Right ventricle myocardium inferior (tissue), 1 donor: ENCODE measurements around the gene SCYL1. TPM values are rescaled to one million over a fixed set of nuclear protein-coding genes. Genes with fewer than 3 reads are reported as not detected.
A peak's percentile ranks its signal among the peaks of the same experiment; 100 is the strongest.
"Not testable (repeated sequence)": the region's sequence is repeated elsewhere in the genome, so short reads cannot be mapped to it uniquely, and the experiment has no call there.

Experiments
- ATAC-seq: fragments of 200-7000 bp; cut with Tn5 transposase; one replicate; pipeline ENCODE4 v1.9.1; 2020; ENCODE audit warnings: mild to moderate bottlenecking, moderate library complexity
- DNase-seq: peaks from one replicate; pipeline ENCODE4 v3.0.0; 2021; ENCODE audit errors: missing footprints
- intact Hi-C: fragments of 100-400 bp; cut with DNase I; formaldehyde crosslinking; loops from one replicate; pipeline ENCODE4 v1.11.0; 2022
- total RNA-seq: library from RNA; stranded (reverse); fragmentation: NEBNext Ultra II Directional; extraction: Animal tissue kit (Norgen Biotek cat#: 25700); gene quantifications from one replicate; pipeline ENCODE4 v1.2.1, GENCODE V29; 2021
- donor health status: DM: no; HTN: yes; CAD: no; lungs with severe emphysema.

Gene SCYL1
- total RNA-seq, 1 donor from 2014 or later = 55.6 TPM

DNA sequence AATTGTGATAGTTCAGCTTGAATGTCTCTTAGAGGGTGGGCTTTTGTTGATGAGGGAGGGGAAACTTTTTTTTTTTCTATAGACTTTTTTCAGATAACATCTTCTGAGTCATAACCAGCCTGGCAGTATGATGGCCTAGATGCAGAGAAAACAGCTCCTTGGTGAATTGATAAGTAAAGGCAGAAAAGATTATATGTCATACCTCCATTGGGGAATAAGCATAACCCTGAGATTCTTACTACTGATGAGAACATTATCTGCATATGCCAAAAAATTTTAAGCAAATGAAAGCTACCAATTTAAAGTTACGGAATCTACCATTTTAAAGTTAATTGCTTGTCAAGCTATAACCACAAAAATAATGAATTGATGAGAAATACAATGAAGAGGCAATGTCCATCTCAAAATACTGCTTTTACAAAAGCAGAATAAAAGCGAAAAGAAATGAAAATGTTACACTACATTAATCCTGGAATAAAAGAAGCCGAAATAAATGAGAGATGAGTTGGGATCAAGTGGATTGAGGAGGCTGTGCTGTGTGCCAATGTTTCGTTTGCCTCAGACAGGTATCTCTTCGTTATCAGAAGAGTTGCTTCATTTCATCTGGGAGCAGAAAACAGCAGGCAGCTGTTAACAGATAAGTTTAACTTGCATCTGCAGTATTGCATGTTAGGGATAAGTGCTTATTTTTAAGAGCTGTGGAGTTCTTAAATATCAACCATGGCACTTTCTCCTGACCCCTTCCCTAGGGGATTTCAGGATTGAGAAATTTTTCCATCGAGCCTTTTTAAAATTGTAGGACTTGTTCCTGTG is 22.1 kb upstream of the SCYL1 start:
- ATAC-seq (no peak), DNase-seq (no peak)
- intact Hi-C loops = no loop called here

DNA sequence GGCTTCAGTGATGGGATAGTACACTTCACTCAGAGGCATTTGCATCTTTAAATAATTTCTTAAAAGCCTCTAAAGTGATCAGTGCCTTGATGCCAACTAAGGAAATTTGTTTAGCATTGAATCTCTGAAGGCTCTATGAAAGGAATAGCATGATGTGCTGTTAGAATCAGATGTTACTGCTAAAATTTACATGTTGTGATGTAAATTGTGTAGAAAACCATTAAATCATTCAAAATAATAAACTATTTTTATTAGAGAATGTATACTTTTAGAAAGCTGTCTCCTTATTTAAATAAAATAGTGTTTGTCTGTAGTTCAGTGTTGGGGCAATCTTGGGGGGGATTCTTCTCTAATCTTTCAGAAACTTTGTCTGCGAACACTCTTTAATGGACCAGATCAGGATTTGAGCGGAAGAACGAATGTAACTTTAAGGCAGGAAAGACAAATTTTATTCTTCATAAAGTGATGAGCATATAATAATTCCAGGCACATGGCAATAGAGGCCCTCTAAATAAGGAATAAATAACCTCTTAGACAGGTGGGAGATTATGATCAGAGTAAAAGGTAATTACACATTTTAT is 21.4 kb upstream of the SCYL1 start:
- intact Hi-C loops = no loop called here

DNA sequence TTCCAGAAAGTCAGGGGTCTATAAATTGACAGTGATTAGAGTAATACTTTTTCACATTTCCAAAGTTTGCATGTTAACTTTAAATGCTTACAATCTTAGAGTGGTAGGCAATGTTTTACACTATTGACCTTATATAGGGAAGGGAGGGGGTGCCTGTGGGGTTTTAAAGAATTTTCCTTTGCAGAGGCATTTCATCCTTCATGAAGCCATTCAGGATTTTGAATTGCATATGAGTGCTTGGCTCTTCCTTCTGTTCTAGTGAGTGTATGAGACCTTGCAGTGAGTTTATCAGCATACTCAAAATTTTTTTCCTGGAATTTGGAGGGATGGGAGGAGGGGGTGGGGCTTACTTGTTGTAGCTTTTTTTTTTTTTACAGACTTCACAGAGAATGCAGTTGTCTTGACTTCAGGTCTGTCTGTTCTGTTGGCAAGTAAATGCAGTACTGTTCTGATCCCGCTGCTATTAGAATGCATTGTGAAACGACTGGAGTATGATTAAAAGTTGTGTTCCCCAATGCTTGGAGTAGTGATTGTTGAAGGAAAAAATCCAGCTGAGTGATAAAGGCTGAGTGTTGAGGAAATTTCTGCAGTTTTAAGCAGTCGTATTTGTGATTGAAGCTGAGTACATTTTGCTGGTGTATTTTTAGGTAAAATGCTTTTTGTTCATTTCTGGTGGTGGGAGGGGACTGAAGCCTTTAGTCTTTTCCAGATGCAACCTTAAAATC is 20.8 kb upstream of the SCYL1 start:
- no peak for ATAC-seq
- no peak for DNase-seq
- intact Hi-C loops = no loop called here

More for the DNA sequence above, 21.4 kb upstream of the SCYL1 start:
- no peak for DNase-seq
- ATAC-seq = no peak

DNA sequence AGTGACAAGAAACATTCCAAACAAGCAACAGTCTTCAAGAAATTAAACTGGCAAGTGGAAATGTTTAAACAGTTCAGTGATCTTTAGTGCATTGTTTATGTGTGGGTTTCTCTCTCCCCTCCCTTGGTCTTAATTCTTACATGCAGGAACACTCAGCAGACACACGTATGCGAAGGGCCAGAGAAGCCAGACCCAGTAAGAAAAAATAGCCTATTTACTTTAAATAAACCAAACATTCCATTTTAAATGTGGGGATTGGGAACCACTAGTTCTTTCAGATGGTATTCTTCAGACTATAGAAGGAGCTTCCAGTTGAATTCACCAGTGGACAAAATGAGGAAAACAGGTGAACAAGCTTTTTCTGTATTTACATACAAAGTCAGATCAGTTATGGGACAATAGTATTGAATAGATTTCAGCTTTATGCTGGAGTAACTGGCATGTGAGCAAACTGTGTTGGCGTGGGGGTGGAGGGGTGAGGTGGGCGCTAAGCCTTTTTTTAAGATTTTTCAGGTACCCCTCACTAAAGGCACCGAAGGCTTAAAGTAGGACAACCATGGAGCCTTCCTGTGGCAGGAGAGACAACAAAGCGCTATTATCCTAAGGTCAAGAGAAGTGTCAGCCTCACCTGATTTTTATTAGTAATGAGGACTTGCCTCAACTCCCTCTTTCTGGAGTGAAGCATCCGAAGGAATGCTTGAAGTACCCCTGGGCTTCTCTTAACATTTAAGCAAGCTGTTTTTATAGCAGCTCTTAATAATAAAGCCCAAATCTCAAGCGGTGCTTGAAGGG is 20.0 kb upstream of the SCYL1 start:
- ATAC-seq = no peak
- DNase-seq = no peak
- intact Hi-C loops = loop anchor here (5.0 kb wide), 1 partner anchor 33 kb away; no protein-coding TSS in a partner anchor

DNA sequence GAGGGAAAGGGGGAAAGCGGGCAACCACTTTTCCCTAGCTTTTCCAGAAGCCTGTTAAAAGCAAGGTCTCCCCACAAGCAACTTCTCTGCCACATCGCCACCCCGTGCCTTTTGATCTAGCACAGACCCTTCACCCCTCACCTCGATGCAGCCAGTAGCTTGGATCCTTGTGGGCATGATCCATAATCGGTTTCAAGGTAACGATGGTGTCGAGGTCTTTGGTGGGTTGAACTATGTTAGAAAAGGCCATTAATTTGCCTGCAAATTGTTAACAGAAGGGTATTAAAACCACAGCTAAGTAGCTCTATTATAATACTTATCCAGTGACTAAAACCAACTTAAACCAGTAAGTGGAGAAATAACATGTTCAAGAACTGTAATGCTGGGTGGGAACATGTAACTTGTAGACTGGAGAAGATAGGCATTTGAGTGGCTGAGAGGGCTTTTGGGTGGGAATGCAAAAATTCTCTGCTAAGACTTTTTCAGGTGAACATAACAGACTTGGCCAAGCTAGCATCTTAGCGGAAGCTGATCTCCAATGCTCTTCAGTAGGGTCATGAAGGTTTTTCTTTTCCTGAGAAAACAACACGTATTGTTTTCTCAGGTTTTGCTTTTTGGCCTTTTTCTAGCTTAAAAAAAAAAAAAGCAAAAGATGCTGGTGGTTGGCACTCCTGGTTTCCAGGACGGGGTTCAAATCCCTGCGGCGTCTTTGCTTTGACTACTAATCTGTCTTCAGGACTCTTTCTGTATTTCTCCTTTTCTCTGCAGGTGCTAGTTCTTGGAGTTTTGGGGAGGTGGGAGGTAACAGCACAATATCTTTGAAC is 19.2 kb upstream of the SCYL1 start:
- DNase-seq = no peak
- intact Hi-C loops = loop anchor here (5.0 kb wide), 1 partner anchor 33 kb away; no protein-coding TSS in a partner anchor

GRCh38 chr11:65506290-65506771 is 18.6 kb upstream of the SCYL1 start:
- no peak for ATAC-seq
- intact Hi-C loops = loop anchor here (5.0 kb wide), 1 partner anchor 34 kb away; no protein-coding TSS in a partner anchor
- DNase-seq = no peak

More for the DNA sequence above, 19.2 kb upstream of the SCYL1 start:
- no peak for ATAC-seq

GRCh38 chr11:65506772-65507505 is 17.9 kb upstream of the SCYL1 start:
- ATAC-seq (peak; percentile 8), DNase-seq (no peak)
- intact Hi-C loops = loop anchor here (1.0 to 5.0 kb wide), 2 partner anchors 35 to 125 kb away; partner anchors contain the start of gene SLC25A45

DNA sequence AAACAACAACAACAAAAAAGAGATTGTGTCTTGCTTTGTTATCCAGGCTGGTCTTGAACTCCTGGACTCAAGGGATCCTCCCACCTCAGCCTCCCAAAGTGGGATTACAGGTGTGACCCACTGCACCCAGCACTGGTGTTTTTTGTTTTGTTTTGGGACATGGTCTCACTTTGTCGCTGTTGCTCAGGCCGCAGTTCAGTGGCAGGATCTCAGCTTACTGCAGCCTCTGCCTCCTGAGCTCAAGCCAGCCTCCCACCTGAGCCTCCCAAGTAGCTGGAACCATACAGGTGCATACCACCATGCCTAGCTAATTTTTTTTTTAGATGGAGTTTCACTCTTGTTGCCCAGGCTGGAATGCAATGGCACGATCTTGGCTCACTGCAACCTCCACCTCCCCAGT is 12.6 kb upstream of the SCYL1 start:
- intact Hi-C loops, DNase-seq, ATAC-seq: not testable (repeated sequence)

- DNase-seq (no peak), ATAC-seq (peak; percentile 14)
- intact Hi-C loops = no loop called here
Measured at GRCh38 chr11:65516135-65516968, 8.5 kb upstream of the SCYL1 start.

GRCh38 chr11:65518941-65519549 is 5.8 kb upstream of the SCYL1 start:
- ATAC-seq, intact Hi-C loops, DNase-seq: not testable (repeated sequence)

DNA sequence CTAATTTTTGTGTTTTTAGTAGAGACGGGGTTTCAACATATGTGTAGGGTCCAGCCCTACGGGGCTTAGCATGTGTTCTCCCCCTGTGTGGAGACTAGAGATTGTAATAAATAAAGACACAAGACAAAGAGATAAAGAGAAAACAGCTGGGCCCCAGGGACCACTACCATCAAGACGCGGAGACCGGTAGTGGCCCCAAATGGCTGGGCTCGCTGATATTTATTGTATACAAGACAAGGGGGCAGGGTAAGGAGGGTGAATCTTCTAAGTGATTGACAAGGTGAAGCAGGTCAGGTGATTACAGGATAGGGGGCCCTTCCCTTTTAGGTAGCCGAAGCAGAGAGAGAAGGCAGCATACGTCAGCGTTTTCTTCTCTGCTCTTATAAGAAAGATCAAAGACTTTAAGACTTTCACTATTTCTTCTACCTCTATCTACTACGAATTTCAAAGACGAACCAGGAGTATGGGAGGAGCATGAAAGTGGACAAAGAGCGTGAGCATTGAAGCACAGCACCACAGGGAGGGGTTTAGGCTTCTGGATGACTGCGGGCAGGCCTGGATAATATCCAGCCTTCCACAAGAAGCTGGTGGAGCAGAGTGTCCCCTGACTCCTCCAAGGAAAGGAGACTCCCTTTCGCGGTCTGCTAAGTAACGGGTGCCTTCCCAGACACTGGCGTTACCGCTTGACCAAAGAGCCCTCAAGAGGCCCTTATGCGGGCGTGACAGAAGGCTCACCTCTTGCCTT is 2.9 kb upstream of the SCYL1 start:
- intact Hi-C loops, ATAC-seq, DNase-seq: not testable (repeated sequence)

- ATAC-seq, DNase-seq, intact Hi-C loops: not testable (repeated sequence)
Measured at GRCh38 chr11:65522718-65523630, 1.9 kb upstream of the SCYL1 start.

- ATAC-seq = not testable (repeated sequence)
- DNase-seq = peak; percentile 68
Measured at GRCh38 chr11:65523631-65523968, 1.3 kb upstream of the SCYL1 start.

More at GRCh38 chr11:65523631-65523968, 1.3 kb upstream of the SCYL1 start:
- intact Hi-C loops = not testable (repeated sequence)
